GM23338 (cell line): ENCODE results near the gene ZNF189. TPM values are rescaled to one million over a fixed set of nuclear protein-coding genes. Genes with fewer than 3 reads are reported as not detected.

ENCODE experiments used
- ATAC-seq: fragments of 200-7000 bp; cut with Tn5 transposase; 3 replicates; pipeline ENCODE4 v1.9.1; 2020
- DNase-seq: peaks from one replicate; pipeline ENCODE4 v3.0.0-alpha.2; 2015; ENCODE audit warnings: low spot score
- H2AFZ ChIP-seq: fragments of 200-600 bp; sonication (generic); 2 replicates; pipeline ENCODE4 v1.8.0; 2016; ENCODE audit warnings: antibody characterized with exemption, mild to moderate bottlenecking, moderate library complexity
- H3F3A ChIP-seq: fragments of 200-600 bp; sonication (generic); replicated peaks from 2 replicates; pipeline ENCODE4 v1.8.0; 2017; ENCODE audit warnings: antibody characterized with exemption, mixed run types, low read depth
- H3K27ac ChIP-seq: fragments of 200-600 bp; sonication (generic); 2 replicates; pipeline ENCODE4 v1.6.1; 2016; ENCODE audit warnings: low read depth
- H3K27me3 ChIP-seq: fragments of 200-600 bp; sonication (generic); 2 replicates; pipeline ENCODE4 v1.8.0; 2016; ENCODE audit warnings: mild to moderate bottlenecking, mixed run types, moderate library complexity; ENCODE audit not compliant: insufficient read depth
- H3K36me3 ChIP-seq: fragments of 200-600 bp; sonication (generic); 2 replicates; pipeline ENCODE4 v1.8.0; 2016; ENCODE audit warnings: mild to moderate bottlenecking; ENCODE audit not compliant: insufficient read depth
- H3K4me1 ChIP-seq: fragments of 200-600 bp; sonication (generic); 2 replicates; pipeline ENCODE4 v1.8.0; 2016; ENCODE audit warnings: mild to moderate bottlenecking, moderate library complexity; ENCODE audit not compliant: insufficient read depth
- H3K4me2 ChIP-seq: fragments of 200-600 bp; sonication (generic); 2 replicates; pipeline ENCODE4 v1.7.1; 2017; ENCODE audit warnings: mixed run types
- H3K4me3 ChIP-seq: fragments of 200-600 bp; sonication (generic); 2 replicates; pipeline ENCODE4 v1.6.1; 2016; ENCODE audit warnings: mixed run types
- H3K79me2 ChIP-seq: fragments of 200-600 bp; sonication (generic); replicated peaks from 2 replicates; pipeline ENCODE4 v1.8.0; 2017; ENCODE audit warnings: mild to moderate bottlenecking; ENCODE audit not compliant: insufficient read depth
- H3K9me2 ChIP-seq: fragments of 200-600 bp; sonication (generic); 2 replicates; pipeline ENCODE4 v1.8.0; 2017; ENCODE audit not compliant: insufficient read depth
- H4K20me1 ChIP-seq: fragments of 200-600 bp; sonication (generic); replicated peaks from 2 replicates; pipeline ENCODE4 v1.8.0; 2017; ENCODE audit warnings: mild to moderate bottlenecking; ENCODE audit not compliant: insufficient read depth
- H3K27ac Mint-ChIP-seq: 2 replicates; pipeline ENCODE4 v1.8.0; 2020; ENCODE audit warnings: inconsistent platforms, mild to moderate bottlenecking, moderate library complexity, mixed read lengths
- H3K27me3 Mint-ChIP-seq: 3 replicates; pipeline ENCODE4 v1.8.0; 2022; ENCODE audit warnings: low read depth, mild to moderate bottlenecking, moderate library complexity, mixed read lengths, inconsistent platforms; ENCODE audit not compliant: insufficient read depth, poor library complexity
- H3K36me3 Mint-ChIP-seq: 3 replicates; pipeline ENCODE4 v1.8.0; 2021; ENCODE audit warnings: low read depth, mild to moderate bottlenecking, inconsistent platforms, moderate library complexity, mixed read lengths
- H3K4me1 Mint-ChIP-seq: 3 replicates; pipeline ENCODE4 v1.8.0; 2020; ENCODE audit warnings: mild to moderate bottlenecking, inconsistent platforms, mixed read lengths
- H3K4me3 Mint-ChIP-seq: 3 replicates; pipeline ENCODE4 v1.8.0; 2021; ENCODE audit warnings: moderate library complexity, mild to moderate bottlenecking, inconsistent platforms, mixed read lengths
- H3K9me3 Mint-ChIP-seq: 3 replicates; pipeline ENCODE4 v1.8.0; 2020; ENCODE audit warnings: moderate library complexity, mild to moderate bottlenecking, inconsistent platforms, mixed read lengths
- CREB1 ChIP-seq: fragments of 250-450 bp; sonication (Bioruptor Pico); IDR thresholded peaks from 2 replicates; pipeline ENCODE4 v1.5.0; 2020; ENCODE audit warnings: low read depth, mild to moderate bottlenecking, moderate library complexity
- CTCF ChIP-seq, 2 experiments: fragments of 200-600 bp in 1 of 2; sonication (generic) in 1 of 2; conservative IDR thresholded peaks; 2 replicates each; pipeline versions ENCODE4 v1.5.1 to v1.6.1; 2016 to 2017; ENCODE audit warnings: antibody characterized with exemption in 2 of 2, low read depth in 2 of 2, mild to moderate bottlenecking in 2 of 2, moderate library complexity in 1 of 2
- ETS1 ChIP-seq: IDR thresholded peaks from 2 replicates; pipeline ENCODE4 v1.6.1; 2016; ENCODE audit warnings: antibody characterized with exemption
- JUNB ChIP-seq: IDR thresholded peaks from one replicate; pipeline ENCODE4 v1.6.1; 2016; ENCODE audit warnings: antibody characterized with exemption; ENCODE audit not compliant: unreplicated experiment
- NANOG ChIP-seq: IDR thresholded peaks from 2 replicates; pipeline ENCODE4 v1.6.1; 2016; ENCODE audit warnings: antibody characterized with exemption, borderline replicate concordance
- POLR2AphosphoS5 ChIP-seq: IDR thresholded peaks from 2 replicates; pipeline ENCODE4 v1.6.1; 2016; ENCODE audit warnings: antibody characterized with exemption, low read depth
- REST ChIP-seq: IDR thresholded peaks from one replicate; pipeline ENCODE4 v1.6.1; 2018; ENCODE audit warnings: antibody characterized with exemption; ENCODE audit not compliant: unreplicated experiment
- STAT1 ChIP-seq: IDR thresholded peaks from one replicate; pipeline ENCODE4 v1.6.1; 2016; ENCODE audit warnings: antibody characterized with exemption; ENCODE audit not compliant: unreplicated experiment
- ZNF331 ChIP-seq: fragments of 250-450 bp; sonication (Bioruptor Pico); IDR thresholded peaks from 2 replicates; pipeline ENCODE4 v1.5.0; 2020; ENCODE audit warnings: low read depth, mild to moderate bottlenecking, moderate library complexity
- ZNF462 ChIP-seq: fragments of 250-450 bp; sonication (Bioruptor Pico); IDR thresholded peaks from 2 replicates; pipeline ENCODE4 v1.5.0; 2020; ENCODE audit warnings: mild to moderate bottlenecking, moderate library complexity
- polyA plus RNA-seq: library from polyadenylated mRNA; unstranded; fragments of >200 nt; fragmentation: Nextera tagmentation; extraction: Ambion mirVana; gene quantifications from 2 replicates; pipeline ENCODE4 v1.2.1, GENCODE V29; 2016
- total RNA-seq: library from RNA; depleted of rRNA; stranded (reverse); fragments of >200 nt; shearing (Covaris generic); gene quantifications from 2 replicates; pipeline ENCODE4 v1.2.3, GENCODE V29; 2014

ZNF189 gene
- total and polyA plus RNA-seq, 2 experiments from 2014 or later = 5.8 to 10.6 TPM

DNA sequence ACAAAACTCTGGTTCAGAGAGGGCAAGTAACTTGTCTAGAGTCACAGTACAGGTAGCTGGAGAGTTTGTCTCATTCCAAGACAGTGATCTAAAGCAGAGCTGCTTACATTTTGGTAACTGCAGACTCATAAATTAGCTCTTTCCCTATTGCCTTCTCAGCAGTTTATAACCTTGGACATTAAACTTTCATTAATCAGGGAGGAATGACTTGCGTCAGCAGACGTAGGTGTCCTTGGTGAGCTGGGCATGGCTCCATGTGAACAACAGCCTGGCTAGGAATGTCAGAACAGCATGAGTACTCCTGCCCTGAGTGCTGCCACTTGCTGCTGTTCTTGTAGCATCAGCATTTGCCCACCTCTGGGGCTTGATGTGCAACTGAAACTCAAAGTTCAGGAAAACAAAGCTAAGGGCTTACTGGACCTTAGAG lies 39.2 kb downstream of the ZNF189 start (continued):
- TF ChIP-seq CTCF (conservative IDR thresholded peaks at IDR 0.05; ENCODE audit: low read depth in 2 of 2) (no peak), STAT1 (no peak)

- Mint-ChIP-seq H3K36me3 (no peaks in the 10 kb centered on the region), H3K4me3 (no peak overlapping the region), H3K9me3 (no peaks in the 10 kb centered on the region), H3K27ac (no peak overlapping the region), H3K4me1 (no peaks in the 10 kb centered on the region; the same call in 2 of the 3 replicates), H3K27me3 (no peaks in the 10 kb centered on the region)
- Histone ChIP-seq H3K4me2 (no peak overlapping the region), H2AFZ (no peak overlapping the region), H3K9me2 (no peaks in the 10 kb centered on the region; the same call in 1 of the 2 replicates), H3K4me1 (no peaks in the 10 kb centered on the region), H3K27me3 (no peaks in the 10 kb centered on the region), H3F3A (no peaks in the 10 kb centered on the region), H4K20me1 (no peaks in the 10 kb centered on the region), H3K36me3 (no peaks in the 10 kb centered on the region), H3K4me3 (no peak overlapping the region), H3K79me2 (no peaks in the 10 kb centered on the region), H3K27ac (no peak overlapping the region)
- no peak for ATAC-seq
- no peak for DNase-seq
- no peak for TF ChIP-seq ETS1
- no peak for TF ChIP-seq CTCF (conservative IDR thresholded peaks at IDR 0.05; ENCODE audit: low read depth in 2 of 2)
- TF ChIP-seq REST = no peak
- TF ChIP-seq ZNF331 (CRISPR knock-in tag) = no peak
- no peak for TF ChIP-seq STAT1
- TF ChIP-seq ZNF462 = no peak
- TF ChIP-seq JUNB = no peak
- no peak for TF ChIP-seq POLR2AphosphoS5
- TF ChIP-seq NANOG = no peak
- no peak for TF ChIP-seq CREB1
These were observed 39.9 kb downstream of the ZNF189 start for GRCh38 chr9:101438523-101438922.
